HFFc6 (cell line): Measurements from ENCODE around the gene LSAMP. TPM values are rescaled to one million over a fixed set of nuclear protein-coding genes. Genes with fewer than 3 reads are reported as not detected.

Experiments used
- DNase-seq: peaks from one replicate; pipeline ENCODE4 v3.0.0-alpha.2; 2018
- H3K27ac Mint-ChIP-seq: 2 replicates; pipeline ENCODE4 v1.8.0; 2020; ENCODE audit warnings: mild to moderate bottlenecking, mixed read lengths
- H3K27me3 Mint-ChIP-seq: 2 replicates; pipeline ENCODE4 v1.8.0; 2021; ENCODE audit warnings: mild to moderate bottlenecking, moderate library complexity, mixed read lengths; ENCODE audit not compliant: insufficient read depth
- H3K36me3 Mint-ChIP-seq: 2 replicates; pipeline ENCODE4 v1.8.0; 2021; ENCODE audit warnings: low read depth, mixed read lengths
- H3K4me1 Mint-ChIP-seq: 2 replicates; pipeline ENCODE4 v1.8.0; 2020; ENCODE audit warnings: low read depth, mixed read lengths
- H3K4me3 Mint-ChIP-seq: 2 replicates; pipeline ENCODE4 v1.8.0; 2020; ENCODE audit warnings: mild to moderate bottlenecking, moderate library complexity, mixed read lengths
- H3K9me3 Mint-ChIP-seq: 2 replicates; pipeline ENCODE4 v1.8.0; 2020; ENCODE audit warnings: mild to moderate bottlenecking, mixed read lengths
- long read RNA-seq: library from polyadenylated mRNA; unstranded; transcript quantifications from one replicate; pipeline ENCODE4 v2.0.0, GENCODE V29; 2019
- total RNA-seq, 6 experiments: library from RNA; stranded (reverse); fragmentation: NEBNext Ultra II Directional; extraction: Animal tissue kit (Norgen Biotek cat#: 25700); gene quantifications; 2 replicates in 1 of 6; 3 replicates in 5 of 6; pipeline ENCODE4 v1.2.3, GENCODE V29; 2021
- TF ChIP-seq, protein P1 (sequence below): fragments of 200-600 bp; sonication (generic); IDR thresholded peaks from 2 replicates; pipeline ENCODE4 v1.5.0; 2021; ENCODE audit warnings: antibody characterized with exemption, mild to moderate bottlenecking

The LSAMP gene
- total RNA-seq, result not detected
- long read RNA-seq, partial matches to known transcripts, result 0 of 1 reads
- long read RNA-seq, other reads (novel, unspliced or antisense), result 1 of 1 reads

DNA sequence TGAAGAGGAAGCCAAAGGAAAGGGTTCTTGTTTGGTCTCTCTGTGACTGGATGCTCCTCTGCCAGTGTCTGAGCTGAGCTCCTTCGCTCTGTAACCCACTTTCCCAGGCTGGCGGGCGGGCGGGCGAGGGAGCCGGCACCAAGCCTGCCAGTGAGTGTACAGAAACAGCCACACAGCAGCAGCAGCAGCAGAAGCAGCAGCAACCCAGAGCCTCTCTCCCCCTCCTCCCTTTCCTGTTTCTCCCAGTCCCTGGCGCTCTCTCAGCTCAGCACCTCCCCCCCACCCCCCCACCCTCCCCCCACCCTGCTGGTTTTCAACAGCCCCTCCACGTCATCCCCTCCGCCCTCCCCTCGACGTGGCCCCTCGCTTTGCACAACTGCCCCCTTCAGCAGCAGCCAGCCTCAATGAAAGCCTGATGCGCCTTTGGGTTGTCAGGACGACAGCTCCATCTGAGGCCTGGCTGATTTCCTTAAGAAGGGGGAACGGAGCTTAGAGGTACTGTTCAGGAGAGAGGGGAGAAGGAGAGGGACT lies at the start of gene LSAMP:
LSAMP (minus strand) TSS at position 177 of the 531 bp plus-strand sequence.
- DNase-seq, result no peak

DNA sequence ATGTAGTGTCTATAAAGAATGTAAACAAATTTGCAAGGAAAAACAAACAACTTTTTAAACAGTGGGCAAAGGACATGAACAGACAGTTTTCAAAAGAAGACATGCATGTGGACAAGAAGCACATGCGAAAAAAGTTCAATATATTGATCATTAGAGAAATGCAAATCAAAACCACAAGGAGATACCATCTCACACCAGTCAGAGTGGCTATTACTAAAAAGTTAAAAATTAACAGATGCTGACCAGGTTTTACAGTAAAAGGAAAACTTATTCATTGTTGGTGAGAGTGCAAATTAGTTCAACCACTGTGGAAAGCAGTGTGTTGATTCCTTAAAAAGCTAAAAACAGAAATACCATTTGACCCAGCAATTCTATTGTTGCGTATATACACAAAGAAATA lies 47.1 kb upstream of the LSAMP start:
- Mint-ChIP-seq H3K27me3 (no peaks in the 10 kb centered on the region), H3K27ac (no peak overlapping the region), H3K36me3 (no peaks in the 10 kb centered on the region; the same call in 1 of the 2 replicates), H3K4me1 (no peaks in the 10 kb centered on the region), H3K9me3 (peaks cover 38% of the 10 kb centered on the region), H3K4me3 (no peak overlapping the region)
- TF ChIP-seq, protein P1, sequence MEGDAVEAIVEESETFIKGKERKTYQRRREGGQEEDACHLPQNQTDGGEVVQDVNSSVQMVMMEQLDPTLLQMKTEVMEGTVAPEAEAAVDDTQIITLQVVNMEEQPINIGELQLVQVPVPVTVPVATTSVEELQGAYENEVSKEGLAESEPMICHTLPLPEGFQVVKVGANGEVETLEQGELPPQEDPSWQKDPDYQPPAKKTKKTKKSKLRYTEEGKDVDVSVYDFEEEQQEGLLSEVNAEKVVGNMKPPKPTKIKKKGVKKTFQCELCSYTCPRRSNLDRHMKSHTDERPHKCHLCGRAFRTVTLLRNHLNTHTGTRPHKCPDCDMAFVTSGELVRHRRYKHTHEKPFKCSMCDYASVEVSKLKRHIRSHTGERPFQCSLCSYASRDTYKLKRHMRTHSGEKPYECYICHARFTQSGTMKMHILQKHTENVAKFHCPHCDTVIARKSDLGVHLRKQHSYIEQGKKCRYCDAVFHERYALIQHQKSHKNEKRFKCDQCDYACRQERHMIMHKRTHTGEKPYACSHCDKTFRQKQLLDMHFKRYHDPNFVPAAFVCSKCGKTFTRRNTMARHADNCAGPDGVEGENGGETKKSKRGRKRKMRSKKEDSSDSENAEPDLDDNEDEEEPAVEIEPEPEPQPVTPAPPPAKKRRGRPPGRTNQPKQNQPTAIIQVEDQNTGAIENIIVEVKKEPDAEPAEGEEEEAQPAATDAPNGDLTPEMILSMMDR, result no peak
- DNase-seq, result no peak

More for the DNA sequence above, at the start of gene LSAMP:
- H3K36me3 Mint-ChIP-seq, result no peaks in the 10 kb centered on the region
- H3K27me3 Mint-ChIP-seq, result no peaks in the 10 kb centered on the region; the same call in 1 of the 2 replicates
- H3K27ac Mint-ChIP-seq, result no peak within 1 kb of the TSS
- TF ChIP-seq, protein P1, result no peak
- no peak within 1 kb of the TSS for H3K4me3 Mint-ChIP-seq
- H3K4me1 Mint-ChIP-seq, result no peaks in the 10 kb centered on the region
- H3K9me3 Mint-ChIP-seq, result peaks cover 35% of the 10 kb centered on the region

GRCh38 chr3:116483135-116483534 lies 37.8 kb upstream of the LSAMP start:
- H3K36me3 Mint-ChIP-seq, result no peaks in the 10 kb centered on the region; the same call in 1 of the 2 replicates
- peaks cover 53% of the 10 kb centered on the region for H3K9me3 Mint-ChIP-seq
- no peak for DNase-seq
- H3K27ac Mint-ChIP-seq, result no peak overlapping the region
- no peaks in the 10 kb centered on the region for H3K4me1 Mint-ChIP-seq
- no peak overlapping the region for H3K4me3 Mint-ChIP-seq
- no peaks in the 10 kb centered on the region for H3K27me3 Mint-ChIP-seq
- TF ChIP-seq, protein P1, result no peak

GRCh38 chr3:116476691-116477090 lies 31.4 kb upstream of the LSAMP start:
- TF ChIP-seq, protein P1, result no peak
- peaks cover 61% of the 10 kb centered on the region for H3K9me3 Mint-ChIP-seq
- no peak for DNase-seq
- no peak overlapping the region for H3K4me3 Mint-ChIP-seq
- no peak overlapping the region for H3K27ac Mint-ChIP-seq
- H3K27me3 Mint-ChIP-seq, result peaks cover 1% of the 10 kb centered on the region; the same call in 1 of the 2 replicates
- no peaks in the 10 kb centered on the region for H3K36me3 Mint-ChIP-seq
- no peaks in the 10 kb centered on the region for H3K4me1 Mint-ChIP-seq

- no peak for DNase-seq
- no peak overlapping the region for H3K27ac Mint-ChIP-seq
- no peaks in the 10 kb centered on the region for H3K4me1 Mint-ChIP-seq
- peaks cover 68% of the 10 kb centered on the region for H3K9me3 Mint-ChIP-seq
- no peaks in the 10 kb centered on the region for H3K36me3 Mint-ChIP-seq
- peaks cover 1% of the 10 kb centered on the region; the same call in 1 of the 2 replicates for H3K27me3 Mint-ChIP-seq
- no peak overlapping the region for H3K4me3 Mint-ChIP-seq
- TF ChIP-seq, protein P1, result no peak
These were observed 29.5 kb upstream of the LSAMP start for GRCh38 chr3:116474801-116475200.
